ENCODE data around the gene PACSIN2.
A peak's percentile ranks its signal among the peaks of the same experiment; 100 is the strongest.
"Not testable (repeated sequence)": the region's sequence is repeated elsewhere in the genome, so short reads cannot be mapped to it uniquely, and the experiment has no call there.

The PACSIN2 gene, protein sequence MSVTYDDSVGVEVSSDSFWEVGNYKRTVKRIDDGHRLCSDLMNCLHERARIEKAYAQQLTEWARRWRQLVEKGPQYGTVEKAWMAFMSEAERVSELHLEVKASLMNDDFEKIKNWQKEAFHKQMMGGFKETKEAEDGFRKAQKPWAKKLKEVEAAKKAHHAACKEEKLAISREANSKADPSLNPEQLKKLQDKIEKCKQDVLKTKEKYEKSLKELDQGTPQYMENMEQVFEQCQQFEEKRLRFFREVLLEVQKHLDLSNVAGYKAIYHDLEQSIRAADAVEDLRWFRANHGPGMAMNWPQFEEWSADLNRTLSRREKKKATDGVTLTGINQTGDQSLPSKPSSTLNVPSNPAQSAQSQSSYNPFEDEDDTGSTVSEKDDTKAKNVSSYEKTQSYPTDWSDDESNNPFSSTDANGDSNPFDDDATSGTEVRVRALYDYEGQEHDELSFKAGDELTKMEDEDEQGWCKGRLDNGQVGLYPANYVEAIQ

GRCh38 chr22:43014869-43015676 is at the start of gene PACSIN2:
Gene PACSIN2, minus strand, starts transcription at chr22:43015149. Its CDS starts 103,069 bp downstream, at chr22:42912080.
- peak; percentile 89 for DNase-seq

GRCh38 chr22:43060183-43060582 is 45.2 kb upstream of the PACSIN2 start:
- DNase-seq: peak; percentile 13

DNA sequence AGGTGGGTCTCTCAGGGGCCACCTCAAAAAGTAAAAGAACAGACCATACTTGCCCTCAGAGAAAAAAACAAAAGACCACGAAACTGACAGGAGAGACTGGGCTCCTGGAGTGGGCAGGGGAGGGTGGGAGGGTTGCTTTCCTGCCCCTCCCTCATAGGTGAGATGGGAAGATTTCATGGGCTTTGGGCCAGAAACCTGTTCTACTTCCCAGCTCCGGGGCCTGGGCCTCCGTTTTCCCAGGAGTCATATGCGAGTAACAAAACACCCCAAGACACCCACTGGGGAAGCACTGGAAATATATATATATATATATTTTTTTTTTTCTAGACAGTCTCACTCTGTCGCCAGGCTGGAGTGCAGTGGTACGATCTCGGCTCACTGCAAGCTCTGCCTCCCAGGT is 42.7 kb upstream of the PACSIN2 start:
- no peak for DNase-seq

GRCh38 chr22:43053176-43053575 is 38.2 kb upstream of the PACSIN2 start:
- DNase-seq: no peak

GRCh38 chr22:43050995-43051394 is 36.0 kb upstream of the PACSIN2 start:
- no peak for DNase-seq

DNA sequence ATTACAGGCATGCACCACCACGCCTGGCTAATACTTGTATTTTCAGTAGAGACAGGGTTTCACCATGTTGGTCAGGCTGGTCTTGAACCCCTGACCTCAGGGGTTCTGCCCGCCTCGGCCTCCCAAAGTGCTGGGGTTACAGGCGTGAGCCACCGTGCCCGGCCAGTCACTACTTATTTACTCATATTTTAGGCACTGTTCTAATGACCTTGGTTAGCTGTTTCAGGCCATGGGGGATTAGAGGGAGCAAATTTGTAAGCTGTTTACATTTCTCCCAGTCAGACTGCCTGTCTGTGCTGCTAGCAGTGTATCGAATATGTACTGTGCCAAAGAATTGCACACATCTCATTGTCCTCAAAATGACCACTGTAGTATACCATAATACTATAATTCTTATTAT is 32.7 kb upstream of the PACSIN2 start:
- DNase-seq: no peak

GRCh38 chr22:43044290-43044712 is 29.4 kb upstream of the PACSIN2 start:
- DNase-seq: no peak

GRCh38 chr22:43042101-43042780 is 27.3 kb upstream of the PACSIN2 start:
- DNase-seq: peak; percentile 84

- peak; percentile 11 for DNase-seq
Measured at GRCh38 chr22:43039800-43040199, 24.9 kb upstream of the PACSIN2 start.

- DNase-seq: no peak
Measured at GRCh38 chr22:43038325-43038724, 23.4 kb upstream of the PACSIN2 start.

- peak; percentile 37 for DNase-seq
Measured at GRCh38 chr22:43036282-43036829, 21.4 kb upstream of the PACSIN2 start.

- DNase-seq: no peak
Measured at GRCh38 chr22:43035250-43035649, 20.3 kb upstream of the PACSIN2 start.

DNA sequence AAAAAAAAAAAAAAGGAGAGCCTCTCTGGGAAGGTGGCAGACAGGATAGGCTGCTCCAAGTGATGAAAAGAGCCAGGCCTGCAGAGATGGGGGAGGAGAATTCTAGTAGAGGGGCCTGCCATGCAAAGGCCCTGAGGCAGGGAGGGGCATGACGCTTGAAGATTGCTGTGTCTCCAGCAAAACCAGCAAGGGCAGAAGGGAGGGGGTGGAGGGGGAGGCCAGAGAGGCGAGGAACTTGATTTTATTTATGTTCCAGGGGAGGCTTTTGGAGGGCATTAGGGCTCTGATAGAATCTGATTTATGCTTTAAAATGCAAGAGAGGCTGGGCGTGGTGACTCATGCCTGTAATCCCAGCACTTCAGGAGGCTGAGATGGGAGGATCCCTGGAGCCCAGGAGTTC is 16.7 kb upstream of the PACSIN2 start:
- no peak for DNase-seq

DNA sequence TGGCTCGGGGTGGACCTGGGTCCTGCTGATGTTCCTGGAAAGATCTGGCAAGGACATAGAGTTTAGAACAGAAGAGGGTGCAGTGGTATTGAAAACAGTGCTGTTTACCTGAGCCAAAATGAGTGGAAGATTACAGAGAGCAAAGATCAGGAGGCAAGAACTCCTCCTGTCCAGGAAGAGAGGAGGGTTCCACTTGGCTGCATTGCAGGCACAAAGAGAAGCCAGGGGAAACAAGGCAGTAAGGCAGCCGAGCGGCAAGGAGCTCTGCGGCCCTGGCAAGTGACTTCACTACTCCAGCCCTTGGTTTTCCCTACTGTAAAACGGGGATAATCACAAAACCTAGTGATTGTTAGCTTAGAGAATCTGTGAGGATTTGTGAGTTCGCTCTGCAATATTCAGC is 3.7 kb upstream of the PACSIN2 start:
- no peak for DNase-seq

DNA sequence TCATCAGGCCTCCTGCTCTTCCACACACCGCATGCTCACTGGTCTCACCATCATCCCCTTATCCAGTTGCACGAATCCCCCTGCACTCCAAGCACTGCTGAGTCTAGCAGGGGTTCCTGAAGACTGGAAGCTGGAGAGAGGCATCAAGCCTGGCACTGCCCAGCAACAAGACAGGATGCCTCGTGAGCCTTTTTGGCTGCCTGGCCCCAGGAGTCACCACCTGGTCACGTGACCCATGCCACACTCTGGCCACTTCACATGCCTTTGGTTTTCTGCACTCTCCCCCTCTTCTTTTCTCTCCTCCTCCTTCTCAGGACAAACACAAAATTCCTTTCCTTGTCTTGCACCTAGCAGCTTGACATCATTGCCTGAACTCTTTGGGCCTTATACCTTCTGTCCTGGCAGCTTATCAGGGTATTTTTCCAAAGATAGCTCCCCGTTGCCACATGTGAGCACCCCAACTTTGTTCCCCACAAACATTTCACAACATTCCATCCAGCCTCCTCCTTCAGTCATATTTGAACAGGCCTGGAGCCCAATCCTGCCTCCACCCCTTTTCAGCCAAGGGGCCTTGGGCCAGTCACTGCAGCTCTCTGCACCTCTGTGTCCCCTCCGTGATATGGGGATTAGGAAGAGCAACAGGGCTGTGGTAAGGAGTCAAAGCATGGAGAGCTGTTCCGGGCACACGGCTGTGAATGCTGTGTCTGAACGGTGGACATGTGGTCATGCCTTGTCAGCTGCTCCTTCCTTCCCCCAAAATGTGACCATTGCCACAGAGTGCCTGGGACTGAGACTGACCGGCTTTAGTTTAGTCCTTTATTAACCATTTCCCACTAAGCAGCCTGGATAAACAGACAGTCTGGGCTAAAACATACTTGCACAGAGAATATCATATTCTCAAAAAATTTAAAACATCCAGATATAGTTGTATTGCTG is 2.8 kb upstream of the PACSIN2 start:
- DNase-seq: no peak

DNA sequence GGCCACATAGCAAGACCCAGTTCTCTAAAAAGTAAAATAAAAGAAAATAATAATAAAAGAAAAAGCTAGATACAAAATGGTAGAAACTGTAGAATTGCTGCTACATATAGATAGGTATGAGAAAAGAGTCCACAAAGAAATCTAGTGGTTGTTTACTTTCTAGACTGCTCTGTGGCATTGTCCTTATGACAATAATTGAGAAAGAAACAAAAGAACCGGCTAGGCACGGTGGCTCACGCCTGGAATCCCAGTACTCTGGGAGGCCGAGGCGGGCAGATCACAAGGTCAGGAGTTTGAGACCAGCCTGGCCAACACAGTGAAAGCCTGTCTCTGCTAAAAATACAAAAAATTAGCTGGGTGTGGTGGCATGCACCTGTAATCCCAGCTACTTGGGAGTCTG is 1.2 kb upstream of the PACSIN2 start:
- not testable (repeated sequence) for DNase-seq

- no peak for DNase-seq
Measured at GRCh38 chr22:43015677-43016042, 711 bp upstream of the PACSIN2 start.

GRCh38 chr22:43014316-43014868 is 557 bp downstream of the PACSIN2 start:
- DNase-seq: no peak

- DNase-seq: no peak
Measured at GRCh38 chr22:43013355-43014315, 1.3 kb downstream of the PACSIN2 start.

- no peak for DNase-seq
Measured at GRCh38 chr22:43012390-43012789, 2.6 kb downstream of the PACSIN2 start.
